DOHH2 (cell line): ENCODE measurements around the gene SNX11.

Source experiments
- H3F3A ChIP-seq: fragments of 200-600 bp; sonication (generic), shearing (Covaris generic); 2 replicates; pipeline ENCODE4 v1.6.0; 2016; ENCODE audit warnings: antibody characterized with exemption, mild to moderate bottlenecking; ENCODE audit not compliant: control insufficient read depth, insufficient read depth
- H3K27ac ChIP-seq: fragments of 200-600 bp; sonication (generic); 2 replicates; pipeline ENCODE4 v1.5.1; 2014; ENCODE audit warnings: low read depth, mild to moderate bottlenecking, low read length, moderate library complexity
- H3K27me3 ChIP-seq: fragments of 200-600 bp; sonication (generic); 2 replicates; pipeline ENCODE4 v1.6.1; 2014; ENCODE audit warnings: mild to moderate bottlenecking, low read length, mixed read lengths; ENCODE audit not compliant: control insufficient read depth
- H3K36me3 ChIP-seq: fragments of 200-600 bp; sonication (generic); 2 replicates; pipeline ENCODE4 v1.6.1; 2014; ENCODE audit warnings: mild to moderate bottlenecking, low read length, moderate library complexity, mixed read lengths; ENCODE audit not compliant: control insufficient read depth
- H3K4me1 ChIP-seq: fragments of 200-600 bp; sonication (generic); 2 replicates; pipeline ENCODE4 v1.6.1; 2014; ENCODE audit warnings: mild to moderate bottlenecking, low read length, mixed read lengths; ENCODE audit not compliant: control insufficient read depth
- H3K4me2 ChIP-seq: fragments of 200-600 bp; sonication (generic); 2 replicates; pipeline ENCODE4 v1.6.0; 2014; ENCODE audit warnings: mild to moderate bottlenecking, low read length, moderate library complexity
- H3K4me3 ChIP-seq: fragments of 200-600 bp; sonication (generic); 2 replicates; pipeline ENCODE4 v1.5.1; 2014; ENCODE audit warnings: mild to moderate bottlenecking, low read length, mixed read lengths
- H3K79me2 ChIP-seq: fragments of 200-600 bp; sonication (generic); 2 replicates; pipeline ENCODE4 v1.6.1; 2014; ENCODE audit warnings: mild to moderate bottlenecking, low read length, mixed read lengths; ENCODE audit not compliant: control insufficient read depth
- H3K9me2 ChIP-seq: fragments of 200-600 bp; sonication (generic); replicated peaks from 2 replicates; pipeline ENCODE4 v1.6.1; 2014; ENCODE audit warnings: mild to moderate bottlenecking, low read length, mixed read lengths; ENCODE audit not compliant: control insufficient read depth
- H3K9me3 ChIP-seq: fragments of 200-600 bp; sonication (generic); 2 replicates; pipeline ENCODE4 v1.6.1; 2014; ENCODE audit warnings: antibody characterized with exemption, low read length, mixed read lengths; ENCODE audit not compliant: control insufficient read depth, insufficient read depth
- H4K20me1 ChIP-seq: fragments of 200-600 bp; sonication (generic); 2 replicates; pipeline ENCODE4 v1.6.0; 2014; ENCODE audit warnings: low read depth, mild to moderate bottlenecking, antibody characterized with exemption, low read length, moderate library complexity; ENCODE audit not compliant: control insufficient read depth, insufficient read depth
- CTCF ChIP-seq: fragments of 200-600 bp; sonication (generic); IDR thresholded peaks from one replicate; pipeline ENCODE4 v1.5.1; 2014; ENCODE audit warnings: antibody characterized with exemption, mild to moderate bottlenecking, low read depth, low read length; ENCODE audit not compliant: poor library complexity, severe bottlenecking
- EZH2phosphoT487 ChIP-seq: fragments of 200-600 bp; sonication (generic); IDR thresholded peaks from 2 replicates; pipeline ENCODE4 v1.6.1; 2017; ENCODE audit warnings: borderline replicate concordance, mild to moderate bottlenecking, antibody characterized with exemption, low read length, moderate library complexity, mixed read lengths

Gene SNX11

GRCh38 chr17:48107137-48108055 is at the start of gene SNX11:
Gene SNX11 (plus strand): TSS chr17:48107766. CDS start chr17:48112044, 4,278 bp downstream.
- Histone ChIP-seq H3K4me2 (peak within 1 kb of the TSS; percentile 87), H3K4me1 (peaks cover 38% of the 10 kb centered on the region), H3K9me2 (no peaks in the 10 kb centered on the region), H3K79me2 (peaks cover 43% of the 10 kb centered on the region), H3K36me3 (no peaks in the 10 kb centered on the region), H3F3A (peaks cover 10% of the 10 kb centered on the region), H3K4me3 (peak within 1 kb of the TSS; percentile 88), H3K9me3 (peaks cover 9% of the 10 kb centered on the region), H4K20me1 (no peaks in the 10 kb centered on the region), H3K27ac (peak within 1 kb of the TSS; percentile 58), H3K27me3 (no peaks in the 10 kb centered on the region)
- TF ChIP-seq EZH2phosphoT487 = no peak
- TF ChIP-seq CTCF = peak; percentile 30

GRCh38 chr17:48058393-48059124 is 49.0 kb upstream of the SNX11 start:
- Histone ChIP-seq H3K27ac (no peak overlapping the region), H3K4me3 (no peak overlapping the region)

GRCh38 chr17:48059125-48059668 is 48.4 kb upstream of the SNX11 start:
- Histone ChIP-seq H3K27me3 (no peaks in the 10 kb centered on the region), H3K9me2 (no peaks in the 10 kb centered on the region), H3K79me2 (peaks cover 51% of the 10 kb centered on the region), H3K4me2 (no peak overlapping the region), H3F3A (no peaks in the 10 kb centered on the region), H3K4me1 (peaks cover 24% of the 10 kb centered on the region), H3K36me3 (peaks cover 87% of the 10 kb centered on the region), H4K20me1 (peaks cover 2% of the 10 kb centered on the region), H3K4me3 (no peak overlapping the region), H3K27ac (no peak overlapping the region), H3K9me3 (no peaks in the 10 kb centered on the region)
- TF ChIP-seq CTCF = no peak
- no peak for TF ChIP-seq EZH2phosphoT487

More at GRCh38 chr17:48058393-48059124, 49.0 kb upstream of the SNX11 start:
- peaks cover 89% of the 10 kb centered on the region for H3K36me3 ChIP-seq
- H3F3A ChIP-seq = no peaks in the 10 kb centered on the region
- H3K9me3 ChIP-seq = no peaks in the 10 kb centered on the region
- H4K20me1 ChIP-seq = peaks cover 4% of the 10 kb centered on the region
- H3K4me2 ChIP-seq = no peak overlapping the region
- H3K79me2 ChIP-seq = peaks cover 57% of the 10 kb centered on the region
- no peaks in the 10 kb centered on the region for H3K27me3 ChIP-seq
- TF ChIP-seq CTCF (no peak), EZH2phosphoT487 (no peak)
- no peaks in the 10 kb centered on the region for H3K9me2 ChIP-seq
- H3K4me1 ChIP-seq = peaks cover 31% of the 10 kb centered on the region
